ENCODE results near the gene SKP2. TPM values are rescaled to one million over a fixed set of nuclear protein-coding genes. Genes with fewer than 3 reads are reported as not detected.

The SKP2 gene
- total RNA-seq, 2 donors from 2014 or later = 7.8 to 9.3 TPM

DNA sequence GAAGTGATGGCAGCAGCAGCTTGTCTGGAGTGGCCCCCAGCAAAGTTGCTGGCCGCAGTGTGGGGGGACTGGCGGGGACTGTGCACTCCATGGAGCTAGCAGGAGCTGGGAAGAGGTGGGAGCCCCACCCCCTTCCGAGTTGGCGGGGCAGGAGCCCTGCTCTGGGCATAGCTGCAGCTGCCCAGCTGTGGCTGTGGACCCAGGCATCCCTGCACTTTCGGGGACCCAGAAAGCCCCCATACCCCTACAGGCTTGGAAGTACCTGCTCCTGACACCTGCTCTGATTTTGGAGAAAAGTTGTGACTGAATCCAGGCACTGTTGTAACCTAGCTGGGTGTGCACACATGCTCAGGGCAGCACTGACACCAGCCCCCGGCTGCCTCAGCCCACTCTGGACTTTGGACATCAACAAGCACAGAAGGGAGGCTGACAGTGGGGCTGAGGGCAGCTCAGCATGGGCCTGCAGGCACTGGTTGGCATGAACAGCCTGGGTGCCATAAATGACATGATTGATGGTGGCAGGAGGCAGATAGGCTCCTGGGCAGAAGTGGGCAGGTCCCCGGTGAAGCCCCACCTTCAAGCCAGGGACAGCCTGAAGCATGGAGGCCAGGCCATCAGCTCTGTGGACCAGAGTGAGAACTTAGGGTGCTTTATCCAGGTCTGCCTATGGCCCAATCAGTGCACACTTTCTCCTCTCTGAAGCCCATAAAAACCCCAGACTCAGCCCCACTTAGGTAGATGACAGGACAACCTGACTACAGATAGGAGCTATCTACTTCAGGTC, 12.8 kb upstream of the SKP2 start:
- DNase-seq (ENCODE audit: low spot score) = no peak
- TF ChIP-seq, protein P1, sequence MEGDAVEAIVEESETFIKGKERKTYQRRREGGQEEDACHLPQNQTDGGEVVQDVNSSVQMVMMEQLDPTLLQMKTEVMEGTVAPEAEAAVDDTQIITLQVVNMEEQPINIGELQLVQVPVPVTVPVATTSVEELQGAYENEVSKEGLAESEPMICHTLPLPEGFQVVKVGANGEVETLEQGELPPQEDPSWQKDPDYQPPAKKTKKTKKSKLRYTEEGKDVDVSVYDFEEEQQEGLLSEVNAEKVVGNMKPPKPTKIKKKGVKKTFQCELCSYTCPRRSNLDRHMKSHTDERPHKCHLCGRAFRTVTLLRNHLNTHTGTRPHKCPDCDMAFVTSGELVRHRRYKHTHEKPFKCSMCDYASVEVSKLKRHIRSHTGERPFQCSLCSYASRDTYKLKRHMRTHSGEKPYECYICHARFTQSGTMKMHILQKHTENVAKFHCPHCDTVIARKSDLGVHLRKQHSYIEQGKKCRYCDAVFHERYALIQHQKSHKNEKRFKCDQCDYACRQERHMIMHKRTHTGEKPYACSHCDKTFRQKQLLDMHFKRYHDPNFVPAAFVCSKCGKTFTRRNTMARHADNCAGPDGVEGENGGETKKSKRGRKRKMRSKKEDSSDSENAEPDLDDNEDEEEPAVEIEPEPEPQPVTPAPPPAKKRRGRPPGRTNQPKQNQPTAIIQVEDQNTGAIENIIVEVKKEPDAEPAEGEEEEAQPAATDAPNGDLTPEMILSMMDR (IDR thresholded peaks at IDR 0.05) = no peak
- TF ChIP-seq POLR2AphosphoS5 (IDR thresholded peaks at IDR 0.05) (no peak), POLR2A (IDR thresholded peaks at IDR 0.05) (no peak)
- Histone ChIP-seq H3K27ac (no peak overlapping the region), H3K4me3 (no peak overlapping the region), H3K4me1 (replicated peaks) (no peaks in the 10 kb centered on the region), H3K27me3 (replicated peaks; ENCODE audit: insufficient read depth) (no peaks in the 10 kb centered on the region), H3K9me3 (no peaks in the 10 kb centered on the region), H3K36me3 (no peaks in the 10 kb centered on the region)
- WGBS = 95% methylated on average over 7 of the region's 7 CpGs
- intact Hi-C loops (cut with DNase I) = no loop called here

DNA sequence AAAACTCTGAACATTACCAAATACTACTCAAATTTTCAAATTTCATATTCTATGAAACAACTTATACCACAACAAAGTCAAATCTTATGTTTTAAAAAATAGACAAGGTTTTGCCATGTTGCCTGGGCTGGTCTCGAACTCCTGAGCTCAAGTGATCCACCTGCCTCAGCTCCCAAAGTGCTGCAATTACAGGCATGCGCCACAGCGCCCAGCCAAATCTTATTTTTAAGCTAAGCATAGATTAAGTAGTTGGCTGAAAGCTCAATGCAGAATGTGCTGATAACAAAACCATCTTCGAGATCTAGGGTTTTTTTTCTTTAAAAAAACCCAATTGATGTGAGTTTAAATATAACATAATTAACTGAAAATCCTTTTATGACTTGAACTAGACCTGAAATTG, 6.6 kb upstream of the SKP2 start:
- WGBS = 96% methylated on average over 4 of the region's 4 CpGs
- H3K4me1 ChIP-seq (replicated peaks) = peaks cover under 1% of the 10 kb centered on the region
- H3K36me3 ChIP-seq = no peaks in the 10 kb centered on the region
- H3K27ac ChIP-seq = no peak overlapping the region
- H3K9me3 ChIP-seq = no peaks in the 10 kb centered on the region
- no peak for DNase-seq (ENCODE audit: low spot score)
- H3K4me3 ChIP-seq = no peak overlapping the region
- H3K27me3 ChIP-seq (replicated peaks; ENCODE audit: insufficient read depth) = no peaks in the 10 kb centered on the region
- no peak for TF ChIP-seq POLR2AphosphoS5 (IDR thresholded peaks at IDR 0.05)
- TF ChIP-seq, protein P1 (IDR thresholded peaks at IDR 0.05) = no peak
- TF ChIP-seq POLR2A (IDR thresholded peaks at IDR 0.05) = no peak
- intact Hi-C loops (cut with DNase I) = no loop called here

DNA sequence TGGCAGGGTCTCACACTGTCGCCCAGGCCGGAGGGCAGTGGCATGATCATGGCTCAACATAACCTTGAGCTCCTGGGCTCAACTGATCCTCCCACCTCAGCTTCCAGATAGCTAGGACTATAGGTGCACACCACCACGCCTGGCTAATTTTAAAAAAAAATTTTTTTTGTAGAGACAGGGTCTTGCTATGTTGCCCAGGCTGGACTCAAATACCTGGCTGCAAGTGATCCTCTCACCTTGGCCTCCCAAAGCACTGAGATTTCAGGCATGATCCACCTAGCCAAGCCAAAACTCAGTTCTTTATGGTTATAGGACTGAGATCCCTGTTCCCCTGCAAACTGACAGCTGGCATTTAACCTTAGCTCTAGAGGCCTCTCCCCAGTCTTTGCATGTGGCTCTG, 5.5 kb upstream of the SKP2 start:
- H3K27me3 ChIP-seq (replicated peaks; ENCODE audit: insufficient read depth) = no peaks in the 10 kb centered on the region
- no peaks in the 10 kb centered on the region for H3K36me3 ChIP-seq
- H3K4me3 ChIP-seq = no peak overlapping the region
- 98% methylated on average over 3 of the region's 3 CpGs for WGBS
- H3K9me3 ChIP-seq = no peaks in the 10 kb centered on the region
- no peak for DNase-seq (ENCODE audit: low spot score)
- TF ChIP-seq, protein P1 (IDR thresholded peaks at IDR 0.05) = no peak
- TF ChIP-seq POLR2AphosphoS5 (IDR thresholded peaks at IDR 0.05) (no peak), POLR2A (IDR thresholded peaks at IDR 0.05) (no peak)
- no peak overlapping the region for H3K27ac ChIP-seq
- peaks cover 4% of the 10 kb centered on the region for H3K4me1 ChIP-seq (replicated peaks)
- intact Hi-C loops (cut with DNase I) = no loop called here

DNA sequence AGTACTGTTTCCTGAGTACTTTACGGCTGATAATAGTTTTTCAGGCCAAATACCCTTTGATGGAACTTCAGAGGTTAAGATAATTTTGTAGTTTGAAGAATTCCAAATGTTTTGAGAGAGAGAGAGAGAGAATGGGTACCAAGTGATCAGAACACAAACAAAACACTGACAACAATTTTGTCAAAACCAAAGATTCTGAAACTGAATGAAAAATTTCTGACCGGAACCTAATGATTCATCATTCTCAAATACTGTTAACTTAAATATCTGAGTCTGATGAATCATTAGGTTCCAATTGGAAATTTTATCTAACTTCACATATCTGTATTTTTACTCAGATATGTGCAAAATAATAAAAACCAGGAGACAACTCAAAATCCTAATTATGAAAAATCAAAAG, 4.2 kb upstream of the SKP2 start:
- WGBS = 49% methylated on average over 2 of the region's 2 CpGs
- no peaks in the 10 kb centered on the region for H3K9me3 ChIP-seq
- no peak overlapping the region for H3K27ac ChIP-seq
- TF ChIP-seq, protein P1 (IDR thresholded peaks at IDR 0.05) = no peak
- TF ChIP-seq POLR2A (IDR thresholded peaks at IDR 0.05) = no peak
- TF ChIP-seq POLR2AphosphoS5 (IDR thresholded peaks at IDR 0.05) = no peak
- no peaks in the 10 kb centered on the region for H3K36me3 ChIP-seq
- no peak overlapping the region for H3K4me3 ChIP-seq
- intact Hi-C loops (cut with DNase I) = no loop called here
- H3K4me1 ChIP-seq (replicated peaks) = peaks cover 4% of the 10 kb centered on the region
- H3K27me3 ChIP-seq (replicated peaks; ENCODE audit: insufficient read depth) = no peaks in the 10 kb centered on the region
- DNase-seq (ENCODE audit: low spot score) = no peak
